GM19438 (cell line): ENCODE results near the gene GADD45B.

Experiments
- ATAC-seq: cut with Tn5 transposase; IDR thresholded peaks from one replicate; pipeline ENCODE4 v1.9.1; 2021; ENCODE audit warnings: low read depth; ENCODE audit not compliant: unreplicated experiment

Gene GADD45B, protein sequence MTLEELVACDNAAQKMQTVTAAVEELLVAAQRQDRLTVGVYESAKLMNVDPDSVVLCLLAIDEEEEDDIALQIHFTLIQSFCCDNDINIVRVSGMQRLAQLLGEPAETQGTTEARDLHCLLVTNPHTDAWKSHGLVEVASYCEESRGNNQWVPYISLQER

DNA sequence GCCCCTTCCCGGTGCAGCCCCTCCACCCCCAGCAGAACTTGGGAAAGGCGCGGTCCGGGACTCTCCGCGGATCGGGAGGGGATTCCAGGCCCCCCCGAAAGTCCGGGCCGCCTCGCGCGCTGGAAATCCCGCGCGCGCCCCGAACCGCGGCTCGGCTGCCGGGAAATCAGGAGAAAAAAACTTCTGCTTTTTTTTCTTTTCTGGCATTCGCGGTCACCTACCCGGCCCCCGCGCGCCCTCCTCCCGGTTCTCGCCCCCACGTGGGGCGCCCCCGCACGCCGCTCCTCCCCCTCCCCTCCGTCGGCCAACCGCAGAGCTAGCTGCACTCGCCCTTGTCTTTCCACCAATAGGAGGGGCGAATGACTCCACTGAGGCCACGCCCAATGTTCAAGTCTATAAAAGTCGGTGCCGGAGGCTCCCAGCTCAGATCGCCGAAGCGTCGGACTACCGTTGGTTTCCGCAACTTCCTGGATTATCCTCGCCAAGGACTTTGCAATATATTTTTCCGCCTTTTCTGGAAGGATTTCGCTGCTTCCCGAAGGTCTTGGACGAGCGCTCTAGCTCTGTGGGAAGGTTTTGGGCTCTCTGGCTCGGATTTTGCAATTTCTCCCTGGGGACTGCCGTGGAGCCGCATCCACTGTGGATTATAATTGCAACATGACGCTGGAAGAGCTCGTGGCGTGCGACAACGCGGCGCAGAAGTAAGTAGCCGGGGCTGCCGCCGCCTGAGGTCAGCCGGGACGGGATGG, at the start of gene GADD45B:
TSS of gene GADD45B (plus strand) at position 426 of the 749 bp plus-strand sequence. CDS start at position 658, 232 bp downstream.
- no peak for ATAC-seq

DNA sequence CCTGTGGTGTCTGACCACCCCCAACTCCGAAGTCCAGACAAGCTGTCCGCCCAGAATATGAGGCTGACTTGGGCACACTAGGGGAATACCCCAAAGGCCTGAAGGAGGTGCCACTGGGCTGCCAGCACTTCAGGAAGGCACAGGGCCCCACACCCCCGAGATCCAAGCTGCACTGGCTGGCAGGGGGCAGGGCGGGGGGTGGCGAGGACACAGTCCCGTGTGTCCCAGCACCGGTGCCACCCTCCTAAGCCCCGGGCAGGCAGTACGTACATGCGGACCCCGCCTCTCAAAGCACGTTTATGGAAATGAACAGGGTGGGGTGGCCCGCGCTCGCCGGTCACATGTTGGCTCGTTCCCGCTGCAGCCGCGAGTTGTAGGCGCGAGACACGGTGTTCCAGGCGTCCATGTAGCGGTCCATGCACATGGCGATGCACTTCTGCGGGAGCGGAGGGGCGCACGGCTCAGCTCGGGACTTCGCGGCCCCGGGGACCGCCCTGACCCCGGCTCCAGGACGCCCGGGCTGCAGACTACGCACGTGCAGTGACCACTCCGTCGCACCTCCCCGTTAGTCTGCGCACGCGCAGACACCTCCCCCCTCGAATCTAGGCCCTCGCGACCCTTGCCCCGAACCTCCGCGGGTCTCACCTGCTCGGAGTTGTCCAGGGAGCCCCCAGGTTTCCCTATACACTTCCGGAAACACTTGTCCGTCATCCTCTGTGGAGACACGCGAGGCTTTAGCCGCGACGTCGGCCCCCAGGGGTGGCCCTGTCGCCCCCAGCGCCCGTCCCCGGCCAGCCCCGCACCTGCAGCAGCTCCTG, 49.1 kb upstream of the GADD45B start:
- no peak for ATAC-seq

DNA sequence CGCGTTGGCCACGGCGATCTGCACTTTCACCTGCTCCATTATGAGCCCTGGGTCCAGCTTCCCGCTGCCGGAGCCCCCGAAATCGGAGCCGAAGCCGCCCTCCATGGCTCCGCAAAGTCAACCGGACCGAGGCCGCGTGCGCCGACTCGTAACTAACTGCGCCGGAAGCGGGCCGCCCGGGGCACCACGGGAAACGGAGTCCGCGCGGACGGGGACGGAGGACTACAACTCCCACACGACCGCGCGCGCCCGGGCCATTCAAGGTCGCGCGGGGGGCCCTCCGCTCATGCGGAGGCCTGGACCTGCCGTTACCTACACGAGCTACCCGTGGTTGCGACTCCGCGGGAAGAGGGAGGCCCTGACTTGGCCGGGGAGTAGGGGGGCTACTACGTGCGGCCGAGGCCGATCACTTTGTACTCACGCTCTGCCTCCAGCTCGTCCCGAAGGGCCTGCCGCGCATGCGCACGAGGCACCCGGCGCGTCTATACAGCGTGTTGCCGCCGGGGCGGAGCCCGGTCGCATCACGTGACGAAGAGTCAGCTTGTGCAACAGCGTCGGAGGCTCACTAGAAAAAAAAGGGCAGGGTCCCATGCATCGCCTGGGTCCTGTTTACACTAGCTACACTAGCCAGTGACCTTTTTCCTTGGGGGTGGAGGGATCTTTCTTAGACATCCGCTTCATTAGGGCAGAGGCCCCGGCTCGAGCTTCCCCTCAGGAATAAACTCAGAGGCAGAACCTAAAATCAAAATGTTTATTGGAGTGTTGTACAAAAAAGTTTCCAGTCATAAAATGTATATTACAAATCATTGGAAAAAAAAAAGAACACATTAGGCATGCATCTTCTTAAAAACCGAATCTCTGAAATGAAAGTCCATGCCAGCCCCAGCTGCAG, 48.3 kb upstream of the GADD45B start, which contains the start of gene TIMM13:
TSS of gene TIMM13 (minus strand) at position 158 of the 892 bp plus-strand sequence. CDS start at position 105, 53 bp downstream.
- peak; percentile 54 for ATAC-seq

DNA sequence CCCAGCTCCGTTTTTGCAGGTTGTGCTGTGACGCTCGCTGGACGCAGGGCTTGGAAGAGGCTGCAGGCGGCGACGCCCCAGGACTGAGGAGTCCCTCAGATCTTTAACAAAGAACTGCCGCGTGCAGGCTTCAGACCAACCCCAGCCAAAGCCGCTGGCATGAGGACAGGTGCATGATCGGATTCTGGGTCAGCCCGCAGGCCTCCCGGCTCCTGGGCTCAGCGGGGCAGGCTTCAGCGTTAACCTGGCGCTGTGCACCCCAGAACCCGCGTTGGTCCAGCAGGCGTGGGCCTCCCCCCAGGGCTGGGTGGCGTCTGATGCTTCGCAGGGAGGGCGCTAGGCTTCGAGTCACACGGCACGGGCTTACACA, 47.6 kb upstream of the GADD45B start:
- no peak for ATAC-seq

DNA sequence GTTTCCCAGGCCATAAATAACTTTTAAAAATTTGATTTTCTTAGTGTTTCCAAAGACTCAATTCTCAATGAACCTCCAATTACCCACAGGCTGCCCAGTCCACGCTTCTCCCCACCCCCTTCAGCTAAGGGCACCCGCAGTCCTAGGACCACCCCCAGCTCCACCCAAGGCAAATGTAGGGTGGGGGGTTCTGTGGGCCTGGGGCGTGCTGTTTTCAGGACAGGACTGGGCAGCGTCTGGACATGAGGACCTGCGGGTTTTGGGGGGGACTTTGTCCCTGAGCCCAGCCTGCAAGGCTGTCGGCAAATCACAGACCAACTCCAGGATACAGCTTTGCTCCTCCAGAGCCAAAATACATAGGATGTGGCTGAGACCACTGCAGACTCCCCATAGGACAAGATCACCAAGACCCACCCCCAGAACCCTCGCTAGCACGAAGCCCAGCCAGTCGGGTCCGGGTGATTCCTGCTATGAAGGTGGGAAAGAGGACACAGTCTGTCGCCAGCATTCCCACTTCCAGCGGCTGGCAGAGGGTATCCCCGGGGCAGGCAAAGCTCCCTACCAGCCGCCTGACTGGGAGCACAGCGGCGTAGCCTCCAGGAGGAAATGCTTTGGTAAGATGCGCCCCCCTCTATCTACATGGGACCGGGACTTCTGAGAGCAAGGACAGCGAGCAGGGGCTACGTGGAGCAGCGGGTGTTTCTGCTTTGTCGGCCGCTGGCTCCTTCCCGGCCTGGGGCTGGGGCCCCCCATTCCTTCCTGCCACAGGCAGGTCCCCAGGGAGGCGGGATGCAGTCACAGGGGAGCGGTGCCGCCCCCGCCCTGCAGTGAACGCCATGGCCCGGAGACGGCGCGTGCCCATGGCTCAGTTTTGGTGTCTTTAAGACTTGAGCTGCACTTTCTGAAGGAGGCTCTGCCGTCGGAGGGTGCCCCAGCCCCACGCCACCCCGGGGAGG, 46.9 kb upstream of the GADD45B start:
- no peak for ATAC-seq

DNA sequence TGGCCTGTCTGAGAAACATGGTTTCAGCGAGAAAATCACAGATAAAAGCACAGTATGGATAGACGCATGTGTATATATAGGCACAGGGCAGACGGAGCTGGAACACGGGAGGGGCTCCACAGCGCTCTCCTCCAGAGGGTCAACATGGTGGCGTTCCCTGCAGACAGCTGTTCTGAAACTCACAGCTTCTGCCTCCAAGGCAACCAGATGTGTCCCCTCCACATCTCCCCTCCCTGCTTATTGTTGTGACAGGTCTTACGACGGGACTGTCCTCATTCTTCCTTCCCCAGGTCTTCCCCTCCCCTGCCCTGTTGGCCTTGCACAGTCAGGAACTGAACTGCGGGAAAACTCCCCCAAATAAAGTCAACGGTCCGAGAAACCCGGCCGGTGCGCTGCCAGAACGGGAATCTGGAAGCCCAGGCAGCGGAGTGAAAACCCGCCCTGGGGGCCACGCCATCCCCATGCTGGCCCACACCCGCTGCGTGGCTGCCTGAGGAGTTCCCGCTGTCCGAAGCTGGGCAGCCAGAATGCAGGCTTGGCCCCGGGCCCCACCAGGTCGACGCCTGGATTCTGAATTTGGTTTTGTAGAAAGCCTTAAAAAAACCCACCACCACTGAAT, 45.9 kb upstream of the GADD45B start:
- ATAC-seq = no peak

DNA sequence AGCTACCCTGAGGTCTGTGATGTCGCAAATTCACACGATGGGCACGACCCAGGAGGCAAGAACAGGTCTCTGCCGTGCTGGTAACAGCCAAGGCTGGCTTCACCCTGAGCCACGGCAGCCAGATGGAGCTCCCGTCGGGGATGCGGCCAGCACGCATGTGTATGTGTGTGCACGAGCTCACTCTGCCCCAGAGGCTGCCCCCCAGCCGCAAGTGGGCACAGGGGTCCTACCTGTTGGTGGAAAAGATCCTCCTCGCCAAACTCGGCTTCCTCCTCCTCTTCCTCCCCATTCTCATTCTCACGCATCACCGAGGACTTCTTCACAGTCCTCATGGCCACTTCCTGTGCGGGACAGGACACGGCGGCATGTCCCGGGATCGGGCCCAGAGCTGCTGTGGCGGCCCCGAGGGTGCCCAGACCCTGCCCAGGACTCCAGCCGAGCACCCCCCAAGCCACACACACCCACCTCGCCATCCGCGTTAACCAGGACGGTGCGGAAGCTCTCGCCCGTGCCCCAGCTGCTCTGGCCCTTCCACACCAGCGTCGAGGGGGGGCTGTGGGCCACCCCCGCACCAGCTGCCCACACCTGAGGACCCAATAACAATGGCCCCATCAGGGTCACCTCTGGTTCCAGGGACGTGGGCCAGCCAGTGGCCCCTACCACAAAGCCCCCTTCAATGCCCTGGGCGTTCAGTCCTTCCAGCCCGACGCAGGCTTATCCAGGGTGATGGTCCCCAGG, 44.4 kb upstream of the GADD45B start:
- no peak for ATAC-seq

DNA sequence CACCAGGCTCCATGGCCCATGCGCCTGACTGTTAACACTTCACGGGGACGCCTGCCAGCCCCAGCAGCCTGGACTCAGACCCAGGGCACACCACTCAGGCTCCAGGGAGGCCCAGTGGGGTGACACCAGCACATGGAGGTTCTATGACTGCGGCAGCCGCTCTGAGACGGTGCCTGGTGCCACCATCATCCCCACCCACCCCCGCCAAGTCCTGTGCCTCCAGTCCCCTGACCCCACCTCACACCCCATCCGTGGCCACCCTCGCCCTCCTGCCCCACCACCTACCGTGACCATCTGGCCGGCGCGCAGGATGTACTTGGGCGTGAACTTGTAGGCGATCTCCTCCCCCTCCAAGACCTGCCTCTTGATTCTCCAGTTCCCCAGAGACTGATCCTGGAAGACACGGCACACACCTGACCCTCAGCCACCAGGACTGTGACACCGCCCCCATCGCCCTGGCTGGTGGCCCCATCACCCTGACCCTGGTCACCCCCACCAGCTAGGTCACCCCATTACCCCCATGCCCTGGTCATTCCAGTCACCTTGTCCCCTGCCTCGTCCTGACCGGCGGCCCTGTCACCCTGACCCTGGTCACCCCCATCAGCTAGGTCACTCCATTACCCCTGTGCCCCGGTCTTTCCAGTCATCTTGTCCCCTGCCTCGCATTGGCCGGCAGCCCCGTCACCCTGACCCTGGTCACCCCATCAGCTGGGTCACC, 43.6 kb upstream of the GADD45B start:
- no peak for ATAC-seq

DNA sequence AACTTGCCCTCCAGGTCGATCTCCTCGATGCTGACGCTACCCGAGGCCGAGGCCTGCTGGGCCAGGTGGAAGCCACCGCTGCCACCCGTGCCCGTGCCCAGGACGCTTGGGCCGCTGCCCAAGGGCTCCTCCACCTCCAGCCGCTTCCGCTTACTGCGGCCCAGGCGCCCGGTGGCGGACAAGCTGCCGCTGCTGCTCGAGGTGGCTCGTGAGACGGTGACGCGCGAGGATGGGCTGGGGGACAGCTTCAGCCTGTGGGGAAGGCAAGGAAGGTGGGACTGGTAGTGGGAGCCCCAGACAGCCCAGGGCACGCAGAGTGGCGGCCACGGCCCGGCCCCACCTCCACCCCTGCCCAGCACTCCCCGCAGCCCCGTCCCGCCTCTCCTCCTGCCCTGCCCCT, 42.1 kb upstream of the GADD45B start:
- ATAC-seq = no peak

DNA sequence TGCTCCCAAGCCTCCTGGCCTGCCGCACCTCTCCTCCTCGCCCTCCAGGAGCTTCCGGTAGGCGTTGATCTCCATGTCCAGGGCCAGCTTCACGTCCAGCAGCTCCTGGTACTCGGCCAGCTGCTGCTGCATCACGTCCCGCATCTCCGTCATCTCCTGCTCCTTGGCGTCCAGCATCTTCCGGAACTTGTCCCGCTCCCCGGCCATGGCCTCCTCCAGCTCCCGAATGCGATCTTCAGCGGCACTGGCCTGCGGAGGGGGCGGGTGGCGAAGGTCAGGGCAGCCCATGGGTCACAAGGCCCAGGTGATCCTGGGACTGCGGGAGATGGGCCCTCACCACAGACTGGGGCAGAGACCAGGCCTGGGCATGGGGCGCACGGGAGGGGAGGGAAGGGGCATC, 41.7 kb upstream of the GADD45B start:
- ATAC-seq = no peak

DNA sequence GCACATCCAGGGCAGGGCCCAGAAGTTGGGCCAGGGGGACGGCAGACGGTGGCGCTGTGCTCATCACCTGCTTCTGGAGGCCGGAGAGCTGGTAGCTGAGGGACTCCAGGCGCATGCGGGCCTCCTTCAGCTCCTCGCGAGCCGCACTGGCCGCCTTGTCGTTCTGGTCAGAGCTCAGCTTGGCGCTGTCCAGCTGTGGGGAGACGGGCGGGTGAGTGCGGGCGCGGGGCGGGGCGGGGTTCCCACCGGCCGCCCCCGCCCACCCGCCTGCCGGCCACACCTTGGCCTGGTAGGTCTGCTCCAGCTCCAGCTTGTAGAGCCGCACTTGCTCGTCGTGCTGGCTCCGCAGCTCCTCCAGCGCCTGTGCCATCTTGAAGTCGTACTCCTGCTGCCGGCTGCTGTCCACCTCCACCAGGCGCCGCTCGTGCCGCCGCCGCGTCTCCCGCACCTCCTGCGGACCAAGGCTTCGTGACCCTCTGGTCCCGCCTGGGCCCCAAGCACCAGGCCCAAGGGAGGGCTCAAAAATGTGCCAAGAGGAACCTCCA, 41.1 kb upstream of the GADD45B start:
- no peak for ATAC-seq

DNA sequence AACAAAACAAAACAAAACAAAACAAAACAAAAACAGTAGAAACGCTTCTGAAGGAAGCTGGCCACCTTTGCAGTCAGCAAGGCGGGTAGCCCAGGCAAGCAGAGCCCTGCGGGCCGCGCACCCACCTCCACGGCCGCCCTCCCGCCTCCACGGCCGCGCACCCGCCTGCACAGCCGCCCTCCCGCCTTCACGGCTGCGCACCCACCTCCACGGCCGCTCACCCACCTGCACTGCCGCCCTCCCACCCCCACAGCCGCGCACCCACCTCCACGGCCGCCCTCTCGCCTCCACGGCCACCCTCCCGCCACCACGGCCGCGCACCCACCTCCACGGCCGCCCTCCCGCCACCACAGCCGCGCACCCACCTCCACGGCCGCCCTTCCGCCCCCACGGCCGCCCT, 39.5 kb upstream of the GADD45B start:
- ATAC-seq = no peak

DNA sequence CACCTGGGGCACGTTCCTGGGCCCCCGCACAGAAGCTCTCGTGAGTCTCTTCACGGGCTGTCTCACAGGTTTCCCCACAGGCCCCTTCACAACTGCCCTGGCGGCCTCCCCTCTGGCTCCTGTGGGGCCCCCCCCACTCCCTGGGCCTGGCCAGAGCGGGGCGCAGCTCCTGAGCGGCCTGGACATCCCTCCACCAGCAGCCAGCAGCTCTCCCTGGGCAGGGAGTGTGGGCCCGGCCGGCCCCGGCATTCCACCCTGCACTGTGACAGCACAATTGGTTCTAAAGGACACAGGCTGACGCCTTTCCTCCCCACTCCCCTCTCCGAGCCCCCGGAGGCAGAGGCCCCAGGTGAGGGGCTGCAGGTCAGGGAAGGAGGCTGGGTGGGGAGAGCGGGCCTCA, 39.0 kb upstream of the GADD45B start:
- no peak for ATAC-seq

DNA sequence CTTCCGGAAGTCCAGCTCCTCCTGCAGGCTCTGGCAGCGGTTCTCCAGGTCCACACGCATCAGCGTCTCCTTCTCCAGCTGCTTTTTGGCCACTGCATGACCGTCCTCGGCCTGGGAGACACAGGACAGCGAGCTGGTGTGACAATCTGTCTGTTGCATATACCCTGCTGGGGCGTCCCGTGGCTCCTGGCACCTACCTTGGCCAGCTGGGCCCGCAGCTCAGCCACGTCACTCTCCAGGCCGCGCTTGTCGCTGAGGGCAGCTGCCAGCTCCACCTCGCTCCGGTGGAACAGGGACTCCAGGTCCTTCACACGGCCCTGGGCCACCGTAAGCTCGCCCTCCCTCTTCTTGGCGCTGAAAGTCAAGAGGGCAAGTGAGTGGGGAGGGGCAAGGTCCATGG, 37.7 kb upstream of the GADD45B start:
- ATAC-seq = no peak

DNA sequence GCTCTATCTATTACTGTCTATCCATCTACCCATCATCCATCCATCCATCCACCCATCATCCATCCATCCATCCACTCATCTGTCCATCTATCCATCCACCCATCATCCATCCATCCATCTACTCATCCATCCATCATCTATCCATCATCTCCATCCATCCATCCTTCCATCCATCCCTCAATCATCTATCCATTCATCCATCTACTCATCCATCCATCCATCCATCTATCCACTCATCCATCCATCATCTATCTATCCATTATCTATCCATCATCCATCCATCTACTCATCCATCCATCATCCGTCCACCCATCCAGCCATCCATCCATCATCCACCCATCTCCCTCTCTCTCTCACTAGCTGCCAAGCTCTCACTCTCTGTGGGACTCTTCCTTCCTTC, 35.4 kb upstream of the GADD45B start:
- ATAC-seq = no peak

DNA sequence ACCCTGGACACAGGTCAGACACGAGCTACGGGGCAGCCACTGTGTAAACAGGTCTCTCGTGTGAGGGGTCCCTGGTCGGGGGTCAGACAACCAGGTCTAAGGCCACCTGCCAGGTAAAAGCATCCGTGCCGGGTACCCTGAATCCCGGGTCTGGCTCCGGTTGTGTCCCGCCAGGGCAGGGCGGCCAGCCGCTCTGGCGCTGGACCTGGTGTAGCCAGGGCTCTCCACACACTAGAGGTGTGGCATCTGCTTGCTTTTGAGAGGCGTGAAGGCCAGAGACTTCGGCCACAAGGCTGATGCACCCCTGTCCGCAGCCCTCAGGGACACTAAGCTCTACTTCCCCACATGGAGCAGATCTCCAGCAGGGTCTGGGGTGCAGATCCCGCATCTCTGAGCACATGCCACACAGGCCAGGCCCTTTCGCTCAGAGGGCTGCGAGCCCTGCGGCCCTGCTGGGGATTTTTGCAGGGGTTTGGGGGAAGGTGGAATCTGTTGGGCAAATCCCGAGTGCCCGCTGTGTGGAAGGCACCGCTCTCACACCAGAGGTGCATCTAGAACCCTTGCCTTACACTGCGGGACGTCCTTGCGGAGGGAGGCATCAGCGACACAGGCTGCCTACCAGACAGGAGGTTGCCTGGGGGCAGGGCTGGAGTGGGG, 34.7 kb upstream of the GADD45B start:
- no peak for ATAC-seq
